ENCODE results near the gene ANKMY2. TPM values are rescaled to one million over a fixed set of nuclear protein-coding genes. Genes with fewer than 3 reads are reported as not detected.

Gene ANKMY2
- total and polyA plus RNA-seq, 9 donors, result 9.9 to 26.5 (median 21.7) TPM

DNA sequence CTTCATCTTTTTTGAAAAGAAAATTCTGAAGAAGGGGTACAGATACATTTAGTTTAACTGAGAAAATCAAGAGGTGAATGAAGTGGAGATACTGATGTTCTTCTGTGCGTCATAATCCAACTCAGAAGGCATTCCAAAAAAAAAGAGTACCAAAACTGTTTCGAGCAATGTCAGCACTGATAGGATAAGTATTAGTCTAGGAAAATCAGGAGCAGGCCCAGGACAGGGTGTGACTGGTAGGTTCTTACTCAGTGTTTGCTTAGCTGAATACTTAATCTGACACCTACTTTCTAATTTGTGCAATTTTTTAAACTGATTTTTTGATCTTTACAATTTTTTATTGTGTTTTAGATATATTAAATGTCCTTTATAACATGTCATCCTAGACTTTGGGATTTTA, 4.7 kb upstream of the ANKMY2 start:
- peaks cover 2% of the 10 kb centered on the region for H3K4me1 ChIP-seq (ENCODE audit: insufficient read depth)
- no peak for DNase-seq
- 94 to 98% (median 96%) methylated on average over 2 of the region's 2 CpGs for WGBS, 3 donors
- H3K36me3 ChIP-seq, result no peaks in the 10 kb centered on the region
- TF ChIP-seq POLR2A (IDR thresholded peaks at IDR 0.05), result no peak
- TF ChIP-seq, protein P1, sequence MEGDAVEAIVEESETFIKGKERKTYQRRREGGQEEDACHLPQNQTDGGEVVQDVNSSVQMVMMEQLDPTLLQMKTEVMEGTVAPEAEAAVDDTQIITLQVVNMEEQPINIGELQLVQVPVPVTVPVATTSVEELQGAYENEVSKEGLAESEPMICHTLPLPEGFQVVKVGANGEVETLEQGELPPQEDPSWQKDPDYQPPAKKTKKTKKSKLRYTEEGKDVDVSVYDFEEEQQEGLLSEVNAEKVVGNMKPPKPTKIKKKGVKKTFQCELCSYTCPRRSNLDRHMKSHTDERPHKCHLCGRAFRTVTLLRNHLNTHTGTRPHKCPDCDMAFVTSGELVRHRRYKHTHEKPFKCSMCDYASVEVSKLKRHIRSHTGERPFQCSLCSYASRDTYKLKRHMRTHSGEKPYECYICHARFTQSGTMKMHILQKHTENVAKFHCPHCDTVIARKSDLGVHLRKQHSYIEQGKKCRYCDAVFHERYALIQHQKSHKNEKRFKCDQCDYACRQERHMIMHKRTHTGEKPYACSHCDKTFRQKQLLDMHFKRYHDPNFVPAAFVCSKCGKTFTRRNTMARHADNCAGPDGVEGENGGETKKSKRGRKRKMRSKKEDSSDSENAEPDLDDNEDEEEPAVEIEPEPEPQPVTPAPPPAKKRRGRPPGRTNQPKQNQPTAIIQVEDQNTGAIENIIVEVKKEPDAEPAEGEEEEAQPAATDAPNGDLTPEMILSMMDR (IDR thresholded peaks at IDR 0.05), result no peak
- TF ChIP-seq EP300 (IDR thresholded peaks at IDR 0.05), result no peak
- H3K4me3 ChIP-seq, result no peak overlapping the region
- H3K27me3 ChIP-seq, result no peaks in the 10 kb centered on the region
- H3K27ac ChIP-seq, result no peak overlapping the region
- intact Hi-C loops (cut with DNase I), result no loop called here
- no peaks in the 10 kb centered on the region for H3K9me3 ChIP-seq

DNA sequence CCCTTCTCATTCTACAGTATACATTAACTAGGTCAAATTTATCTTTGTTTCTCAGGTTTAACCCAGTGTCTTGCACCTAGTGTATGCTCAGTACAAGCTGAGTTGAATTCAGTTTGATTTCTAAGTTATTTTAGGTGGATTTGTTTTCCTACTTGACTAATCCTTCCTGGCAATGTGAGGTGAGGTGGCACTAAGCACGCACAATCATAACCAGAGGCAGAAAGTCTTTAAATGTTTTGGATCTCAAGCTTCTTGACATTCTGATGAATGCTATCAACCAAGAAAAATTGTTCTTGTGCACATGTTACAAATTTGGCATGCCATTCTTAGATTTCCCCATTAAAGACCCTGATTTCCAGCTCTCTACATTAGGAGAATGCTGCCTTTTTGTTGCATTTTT, 3.6 kb upstream of the ANKMY2 start:
- intact Hi-C loops (cut with DNase I), result no loop called here
- DNase-seq, result no peak
- H3K27ac ChIP-seq, result no peak overlapping the region
- H3K27me3 ChIP-seq, result no peaks in the 10 kb centered on the region
- WGBS, 3 donors, result 88 to 97% (median 92%) methylated on average over 1 of the region's 1 CpG
- no peaks in the 10 kb centered on the region for H3K36me3 ChIP-seq
- H3K4me3 ChIP-seq, result no peak overlapping the region
- H3K9me3 ChIP-seq, result no peaks in the 10 kb centered on the region
- TF ChIP-seq, protein P1 (IDR thresholded peaks at IDR 0.05), result no peak
- TF ChIP-seq POLR2A (IDR thresholded peaks at IDR 0.05), result no peak
- TF ChIP-seq EP300 (IDR thresholded peaks at IDR 0.05), result no peak
- H3K4me1 ChIP-seq (ENCODE audit: insufficient read depth), result peaks cover 2% of the 10 kb centered on the region

DNA sequence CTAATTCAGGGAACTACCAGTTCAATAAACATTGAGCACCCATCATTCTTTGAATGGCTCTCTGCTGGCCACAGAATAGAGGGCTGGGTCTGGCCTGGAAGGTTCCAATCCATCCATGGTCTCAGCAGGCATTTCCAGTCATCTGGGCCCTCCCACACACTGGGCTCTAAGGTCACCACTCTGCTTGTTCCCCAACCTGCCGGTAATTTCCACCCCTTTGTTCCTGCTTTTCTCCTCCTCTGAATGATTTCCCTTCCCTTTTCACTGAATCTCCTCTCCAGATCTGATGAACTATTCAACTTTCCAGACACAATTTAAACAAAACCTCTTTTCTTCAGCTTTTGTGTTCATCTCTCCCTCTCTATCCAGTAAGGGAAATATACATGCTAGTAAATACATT, 3.0 kb upstream of the ANKMY2 start:
- TF ChIP-seq EP300 (IDR thresholded peaks at IDR 0.05), result no peak
- no peak for TF ChIP-seq POLR2A (IDR thresholded peaks at IDR 0.05)
- TF ChIP-seq, protein P1 (IDR thresholded peaks at IDR 0.05), result no peak
- H3K27ac ChIP-seq, result no peak overlapping the region
- 73 to 91% (median 86%) methylated on average over 1 of the region's 1 CpG for WGBS, 3 donors
- H3K27me3 ChIP-seq, result no peaks in the 10 kb centered on the region
- intact Hi-C loops (cut with DNase I), result no loop called here
- H3K4me3 ChIP-seq, result no peak overlapping the region
- no peak for DNase-seq
- H3K4me1 ChIP-seq (ENCODE audit: insufficient read depth), result peaks cover 2% of the 10 kb centered on the region
- H3K36me3 ChIP-seq, result no peaks in the 10 kb centered on the region
- H3K9me3 ChIP-seq, result no peaks in the 10 kb centered on the region

DNA sequence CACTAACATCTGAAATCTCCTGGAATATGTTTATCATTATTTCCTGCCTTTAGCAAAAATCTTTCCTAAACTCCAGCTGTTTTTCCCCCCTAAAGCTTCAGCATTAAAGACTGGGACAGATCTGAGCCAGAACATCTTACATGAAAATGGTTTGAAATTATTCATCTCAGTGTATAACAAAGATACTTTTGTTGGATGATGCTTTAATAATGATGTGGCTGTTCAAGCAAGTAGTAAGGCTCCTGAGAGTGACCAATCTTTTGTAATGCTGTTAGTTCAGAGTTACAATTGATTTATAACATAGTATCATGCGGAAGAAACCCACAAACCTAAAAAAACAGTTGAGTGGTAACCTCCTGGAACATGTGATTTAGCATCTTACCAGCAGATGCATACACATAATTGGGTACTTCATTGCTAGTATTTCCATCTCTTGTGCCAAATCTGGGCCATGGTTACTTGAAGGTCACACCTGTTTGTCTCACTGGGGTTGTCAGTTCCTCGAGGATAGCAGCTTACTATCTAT, 1.9 kb upstream of the ANKMY2 start:
- no peak for DNase-seq
- WGBS, 3 donors, result 63 to 74% (median 64%) methylated on average over 2 of the region's 2 CpGs
- peaks cover 2% of the 10 kb centered on the region for H3K4me1 ChIP-seq (ENCODE audit: insufficient read depth)
- H3K36me3 ChIP-seq, result no peaks in the 10 kb centered on the region
- intact Hi-C loops (cut with DNase I), result no loop called here
- no peaks in the 10 kb centered on the region for H3K9me3 ChIP-seq
- H3K27ac ChIP-seq, result no peak overlapping the region
- H3K27me3 ChIP-seq, result no peaks in the 10 kb centered on the region
- H3K4me3 ChIP-seq, result no peak overlapping the region
- TF ChIP-seq POLR2A (IDR thresholded peaks at IDR 0.05), result no peak
- no peak for TF ChIP-seq EP300 (IDR thresholded peaks at IDR 0.05)
- TF ChIP-seq, protein P1 (IDR thresholded peaks at IDR 0.05), result no peak

Data from ovary (tissue), 9 donors.